ENCODE results near the gene GABRB3.

The GABRB3 gene

DNA sequence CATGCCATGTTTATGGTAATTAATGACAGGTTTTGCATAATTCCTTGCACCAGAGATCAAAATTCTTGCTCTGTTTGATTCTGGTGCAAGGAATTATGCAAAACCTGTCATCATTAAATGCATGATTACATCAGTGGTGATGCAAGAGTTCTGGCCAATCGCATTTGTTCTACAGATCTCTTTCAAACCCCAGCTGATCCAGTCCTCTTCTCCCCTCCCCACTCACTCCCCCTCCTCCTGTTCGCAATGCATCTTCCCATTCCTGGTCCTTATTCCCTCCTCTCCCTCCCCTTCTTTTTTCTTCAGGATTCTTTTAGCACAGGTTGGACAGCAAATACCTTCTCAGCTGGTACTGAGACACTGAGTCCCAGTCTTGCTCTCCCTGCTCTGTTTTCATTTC lies 82.1 kb downstream of the GABRB3 start:
- no peaks in the 10 kb centered on the region for H3K36me3 ChIP-seq (ENCODE audit: insufficient read depth, low read length)
- H3K9me2 ChIP-seq (replicated peaks; ENCODE audit: low read depth, low read length) = no peaks in the 10 kb centered on the region
- H2AFZ ChIP-seq (ENCODE audit: low read length) = no peak overlapping the region
- no peak overlapping the region for H3K9ac ChIP-seq (ENCODE audit: low read depth, low read length, poor library complexity, severe bottlenecking)
- H3K4me2 ChIP-seq (ENCODE audit: low read depth, low read length, poor library complexity, severe bottlenecking) = no peak overlapping the region
- no peaks in the 10 kb centered on the region for H3K79me2 ChIP-seq (ENCODE audit: insufficient read depth, low read length)
- no peaks in the 10 kb centered on the region for H4K20me1 ChIP-seq (ENCODE audit: insufficient read depth, low read length, poor library complexity, severe bottlenecking)
- H3K9me3 ChIP-seq (ENCODE audit: insufficient read depth, low read depth, low read length) = peaks cover 4% of the 10 kb centered on the region; the same call in 1 of the 2 replicates
- no peaks in the 10 kb centered on the region for H3K4me1 ChIP-seq (ENCODE audit: insufficient read depth, low read length, poor library complexity, severe bottlenecking)
- TF ChIP-seq EZH2phosphoT487 (IDR thresholded peaks at IDR 0.05; ENCODE audit: borderline replicate concordance) = no peak
- TF ChIP-seq, protein P1, sequence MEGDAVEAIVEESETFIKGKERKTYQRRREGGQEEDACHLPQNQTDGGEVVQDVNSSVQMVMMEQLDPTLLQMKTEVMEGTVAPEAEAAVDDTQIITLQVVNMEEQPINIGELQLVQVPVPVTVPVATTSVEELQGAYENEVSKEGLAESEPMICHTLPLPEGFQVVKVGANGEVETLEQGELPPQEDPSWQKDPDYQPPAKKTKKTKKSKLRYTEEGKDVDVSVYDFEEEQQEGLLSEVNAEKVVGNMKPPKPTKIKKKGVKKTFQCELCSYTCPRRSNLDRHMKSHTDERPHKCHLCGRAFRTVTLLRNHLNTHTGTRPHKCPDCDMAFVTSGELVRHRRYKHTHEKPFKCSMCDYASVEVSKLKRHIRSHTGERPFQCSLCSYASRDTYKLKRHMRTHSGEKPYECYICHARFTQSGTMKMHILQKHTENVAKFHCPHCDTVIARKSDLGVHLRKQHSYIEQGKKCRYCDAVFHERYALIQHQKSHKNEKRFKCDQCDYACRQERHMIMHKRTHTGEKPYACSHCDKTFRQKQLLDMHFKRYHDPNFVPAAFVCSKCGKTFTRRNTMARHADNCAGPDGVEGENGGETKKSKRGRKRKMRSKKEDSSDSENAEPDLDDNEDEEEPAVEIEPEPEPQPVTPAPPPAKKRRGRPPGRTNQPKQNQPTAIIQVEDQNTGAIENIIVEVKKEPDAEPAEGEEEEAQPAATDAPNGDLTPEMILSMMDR (conservative IDR thresholded peaks at IDR 0.05; ENCODE audit: low read length) = no peak
- no peaks in the 10 kb centered on the region for H3K27me3 ChIP-seq (ENCODE audit: insufficient read depth, low read length, poor library complexity, severe bottlenecking)
- no peaks in the 10 kb centered on the region for H3F3A ChIP-seq (ENCODE audit: low read depth)
- H3K4me3 ChIP-seq (ENCODE audit: low read length, poor library complexity, severe bottlenecking) = no peak overlapping the region

DNA sequence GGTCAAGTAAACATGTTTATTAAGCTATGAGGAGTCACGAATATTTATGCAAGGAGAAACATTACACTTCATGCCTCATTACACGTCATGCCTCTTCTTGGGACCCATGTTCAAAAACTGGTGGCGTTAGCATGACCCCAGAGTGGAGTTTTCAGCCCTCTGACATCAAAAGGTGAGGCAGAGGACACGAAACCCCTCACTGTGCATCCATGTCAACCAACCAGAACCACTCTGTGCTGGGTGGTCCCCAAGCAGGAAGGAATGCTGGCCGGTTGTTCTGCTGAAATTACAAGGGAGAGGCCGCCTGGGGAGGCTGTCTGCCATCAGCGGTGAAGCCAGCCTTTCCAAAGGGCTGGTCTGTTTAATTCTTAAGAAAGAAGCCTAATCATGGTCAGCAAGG lies 83.4 kb downstream of the GABRB3 start:
- TF ChIP-seq, protein P1 (conservative IDR thresholded peaks at IDR 0.05; ENCODE audit: low read length) = no peak
- no peak for TF ChIP-seq EZH2phosphoT487 (IDR thresholded peaks at IDR 0.05; ENCODE audit: borderline replicate concordance)
- Histone ChIP-seq H3K4me1 (ENCODE audit: insufficient read depth, low read length, poor library complexity, severe bottlenecking) (no peaks in the 10 kb centered on the region), H2AFZ (ENCODE audit: low read length) (no peak overlapping the region), H3K27me3 (ENCODE audit: insufficient read depth, low read length, poor library complexity, severe bottlenecking) (no peaks in the 10 kb centered on the region), H3K9me2 (replicated peaks; ENCODE audit: low read depth, low read length) (no peaks in the 10 kb centered on the region), H3K79me2 (ENCODE audit: insufficient read depth, low read length) (no peaks in the 10 kb centered on the region), H3K4me2 (ENCODE audit: low read depth, low read length, poor library complexity, severe bottlenecking) (no peak overlapping the region), H3F3A (ENCODE audit: low read depth) (no peaks in the 10 kb centered on the region), H3K4me3 (ENCODE audit: low read length, poor library complexity, severe bottlenecking) (no peak overlapping the region), H3K9ac (ENCODE audit: low read depth, low read length, poor library complexity, severe bottlenecking) (no peak overlapping the region), H3K36me3 (ENCODE audit: insufficient read depth, low read length) (no peaks in the 10 kb centered on the region), H4K20me1 (ENCODE audit: insufficient read depth, low read length, poor library complexity, severe bottlenecking) (no peaks in the 10 kb centered on the region), H3K9me3 (ENCODE audit: insufficient read depth, low read depth, low read length) (peaks cover 4% of the 10 kb centered on the region; the same call in 1 of the 2 replicates)

DNA sequence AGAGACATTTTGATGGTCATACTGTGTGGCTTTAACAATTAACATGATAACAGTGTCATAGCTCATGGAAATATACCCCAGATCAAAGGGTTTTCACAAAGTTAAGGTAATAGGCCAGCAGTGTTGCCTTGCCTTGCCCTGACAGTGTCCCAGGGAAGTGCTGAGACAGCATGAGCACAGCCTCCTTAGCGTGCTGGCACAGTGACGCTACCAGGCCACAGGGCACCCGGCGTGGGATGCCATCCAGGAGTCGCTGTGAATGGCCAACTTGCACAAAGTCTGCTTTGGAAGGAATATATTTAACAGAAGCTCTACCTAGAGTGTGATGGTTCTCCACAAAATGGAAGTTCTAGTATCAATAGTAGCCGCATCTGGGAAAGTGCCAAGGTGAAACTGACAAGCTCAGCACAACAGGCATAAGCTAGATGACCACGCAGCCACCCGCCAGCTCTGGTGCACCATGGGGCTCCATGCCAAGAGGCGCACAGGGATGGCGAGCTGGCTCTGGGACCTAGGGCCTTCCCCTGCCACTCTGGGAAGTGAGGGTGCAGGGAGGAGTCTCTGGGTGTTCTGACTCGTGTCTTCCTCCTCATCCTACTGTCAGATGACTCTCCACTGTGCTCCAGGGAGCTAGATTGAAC lies 86.2 kb downstream of the GABRB3 start:
- Histone ChIP-seq H3K9me3 (ENCODE audit: insufficient read depth, low read depth, low read length) (no peaks in the 10 kb centered on the region; the same call in 1 of the 2 replicates), H4K20me1 (ENCODE audit: insufficient read depth, low read length, poor library complexity, severe bottlenecking) (no peaks in the 10 kb centered on the region), H3F3A (ENCODE audit: low read depth) (no peaks in the 10 kb centered on the region), H3K27me3 (ENCODE audit: insufficient read depth, low read length, poor library complexity, severe bottlenecking) (no peaks in the 10 kb centered on the region), H3K9me2 (replicated peaks; ENCODE audit: low read depth, low read length) (no peaks in the 10 kb centered on the region), H3K9ac (ENCODE audit: low read depth, low read length, poor library complexity, severe bottlenecking) (no peak overlapping the region), H3K4me2 (ENCODE audit: low read depth, low read length, poor library complexity, severe bottlenecking) (no peak overlapping the region), H3K4me1 (ENCODE audit: insufficient read depth, low read length, poor library complexity, severe bottlenecking) (no peaks in the 10 kb centered on the region), H2AFZ (ENCODE audit: low read length) (no peak overlapping the region), H3K79me2 (ENCODE audit: insufficient read depth, low read length) (no peaks in the 10 kb centered on the region), H3K36me3 (ENCODE audit: insufficient read depth, low read length) (no peaks in the 10 kb centered on the region), H3K4me3 (ENCODE audit: low read length, poor library complexity, severe bottlenecking) (no peak overlapping the region)
- TF ChIP-seq, protein P1 (conservative IDR thresholded peaks at IDR 0.05; ENCODE audit: low read length) = no peak
- TF ChIP-seq EZH2phosphoT487 (IDR thresholded peaks at IDR 0.05; ENCODE audit: borderline replicate concordance) = no peak
